ENCODE measurements around the gene TMEM247.

TMEM247 gene

DNA sequence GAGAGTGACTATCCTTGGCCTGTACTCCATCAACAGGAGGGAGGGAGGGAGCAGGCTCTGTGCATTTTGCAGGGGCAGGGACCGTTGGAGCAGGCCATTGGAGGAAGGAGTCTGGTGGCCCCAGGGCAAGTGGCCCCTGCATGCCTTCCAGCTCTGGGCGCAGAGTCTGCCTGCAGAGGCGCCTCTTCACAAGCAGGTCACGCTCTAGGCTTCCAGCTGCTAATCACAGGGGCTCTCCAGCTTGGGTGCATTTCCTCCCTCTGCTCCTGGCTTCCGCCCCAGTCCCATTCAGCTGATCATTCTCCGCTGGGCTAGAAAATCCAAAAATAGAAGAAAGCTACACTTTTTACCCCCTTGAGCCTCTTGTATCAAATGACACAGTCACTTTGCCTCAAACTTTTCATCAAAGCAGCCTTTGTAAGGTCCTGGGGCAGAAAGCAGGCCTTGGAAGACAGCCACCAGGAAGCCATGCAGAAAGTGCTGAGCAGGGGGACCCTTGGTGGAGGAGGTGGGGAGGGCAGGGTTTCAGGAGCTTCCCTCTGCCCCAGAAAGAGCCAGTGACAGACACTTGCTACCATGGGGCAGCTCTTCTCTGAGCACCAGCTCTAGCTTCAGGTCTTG, 11.3 kb downstream of the TMEM247 start:
- DNase-seq = no peak

DNA sequence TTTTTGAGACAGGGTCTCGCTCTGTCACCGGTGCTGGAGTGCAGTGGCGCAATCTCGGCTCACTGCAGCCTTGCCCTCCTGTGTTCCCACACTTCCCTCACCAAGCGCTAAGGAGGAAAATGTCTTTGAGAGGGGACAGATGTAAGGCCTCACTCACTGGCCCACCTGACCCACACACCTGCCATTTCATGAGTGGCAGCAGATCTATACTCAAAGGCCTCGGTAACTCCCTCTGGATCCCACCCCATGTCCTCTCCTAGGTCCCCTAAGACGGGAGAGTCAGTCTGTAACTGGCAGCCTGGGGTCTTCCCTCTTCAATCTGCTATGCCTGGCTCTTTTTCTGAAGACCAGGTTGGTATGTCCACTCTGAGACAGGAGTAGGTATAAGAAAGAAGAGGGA, 12.9 kb downstream of the TMEM247 start:
- no peak for DNase-seq

DNA sequence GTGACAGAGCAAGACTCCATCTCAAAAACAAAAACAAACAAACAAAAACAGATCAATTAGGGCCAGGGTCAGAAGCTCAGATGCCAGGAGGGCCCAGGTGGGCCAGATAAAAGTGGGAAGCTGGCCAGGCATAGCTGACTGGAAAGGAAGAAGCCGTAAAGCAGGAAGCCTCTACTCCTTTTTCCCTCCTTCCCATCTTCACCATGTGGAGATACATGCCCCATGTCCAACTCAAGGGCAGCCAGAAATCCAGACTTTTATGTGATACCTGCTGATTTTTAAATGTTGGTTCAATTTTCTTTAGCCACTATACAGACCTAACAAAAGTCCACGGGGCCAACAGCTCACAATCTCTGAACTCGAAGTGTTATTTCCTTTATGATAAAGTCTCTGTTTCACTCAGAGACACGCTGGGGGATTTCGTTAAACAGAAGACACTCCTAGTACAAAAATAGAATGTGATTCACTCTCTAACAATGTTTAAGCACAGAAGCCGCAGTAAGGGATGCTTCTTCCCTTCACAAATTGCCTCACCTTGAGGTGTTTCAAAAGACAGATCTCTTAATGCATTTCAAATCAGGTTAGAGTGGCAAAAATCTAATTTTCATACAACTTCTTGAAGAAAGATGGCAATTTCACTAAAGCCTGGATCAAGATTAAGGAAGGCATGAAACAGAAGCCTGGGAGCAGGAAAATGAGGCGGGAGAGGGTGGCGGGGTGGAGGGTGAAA, 14.0 kb downstream of the TMEM247 start:
- DNase-seq = no peak

GRCh38 chr2:46493971-46494250, 14.5 kb downstream of the TMEM247 start:
- DNase-seq = no peak

DNA sequence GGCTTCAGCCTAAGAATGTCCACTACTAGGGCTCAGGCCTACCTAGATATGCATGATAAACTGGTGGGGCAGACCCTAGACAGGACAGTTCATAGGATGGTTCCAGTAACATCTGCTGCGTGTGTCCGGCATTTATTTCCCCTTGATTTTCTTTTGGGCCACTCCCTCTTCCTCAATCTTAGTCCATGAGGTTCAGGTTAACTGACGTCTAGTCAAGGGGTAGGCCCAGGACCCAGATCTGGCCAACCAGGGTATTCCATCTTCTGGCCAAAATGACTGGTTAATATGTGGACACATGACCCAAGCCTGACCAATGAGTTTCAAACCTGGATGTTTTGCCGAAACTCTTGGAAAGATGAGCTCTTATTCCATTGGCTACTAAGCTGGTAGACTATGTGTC, 15.2 kb downstream of the TMEM247 start:
- DNase-seq = no peak

DNA sequence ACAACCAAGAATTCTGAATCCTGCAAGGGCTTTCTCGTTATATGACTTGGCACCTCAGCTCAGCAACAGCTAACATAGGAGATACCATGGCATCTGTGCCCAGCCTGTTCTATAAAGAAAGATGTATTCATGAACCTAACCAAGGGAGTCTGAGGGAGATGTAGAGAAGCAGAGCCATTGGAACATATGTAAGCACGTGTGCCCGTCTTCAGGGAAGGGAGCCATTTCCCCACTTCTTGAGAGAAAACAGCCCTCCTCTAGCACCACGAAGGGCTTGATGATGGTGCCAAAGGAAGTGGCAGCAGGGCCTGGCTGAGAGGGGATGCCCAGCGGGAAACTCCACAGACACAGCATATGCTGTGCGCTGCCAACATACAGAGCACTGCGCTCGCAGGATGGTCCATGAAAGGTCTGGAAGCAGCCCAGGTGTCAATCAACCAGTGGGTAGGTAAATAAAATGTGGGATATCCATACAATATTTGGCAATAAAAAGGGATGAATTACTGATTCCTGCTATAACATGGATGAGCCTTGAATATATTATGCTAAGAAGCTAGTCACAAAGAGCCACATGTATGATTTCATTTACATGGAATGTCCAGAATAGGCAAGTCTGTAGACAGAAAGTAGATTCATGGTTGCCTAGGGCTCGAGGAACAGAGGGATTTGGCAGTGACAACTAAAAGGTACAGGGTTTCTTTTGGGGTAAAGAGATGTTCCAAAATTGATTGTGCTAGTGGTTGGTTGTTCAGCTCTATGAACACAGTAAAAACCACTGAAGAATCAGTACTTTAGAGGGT, 16.1 kb downstream of the TMEM247 start:
- DNase-seq = no peak

DNA sequence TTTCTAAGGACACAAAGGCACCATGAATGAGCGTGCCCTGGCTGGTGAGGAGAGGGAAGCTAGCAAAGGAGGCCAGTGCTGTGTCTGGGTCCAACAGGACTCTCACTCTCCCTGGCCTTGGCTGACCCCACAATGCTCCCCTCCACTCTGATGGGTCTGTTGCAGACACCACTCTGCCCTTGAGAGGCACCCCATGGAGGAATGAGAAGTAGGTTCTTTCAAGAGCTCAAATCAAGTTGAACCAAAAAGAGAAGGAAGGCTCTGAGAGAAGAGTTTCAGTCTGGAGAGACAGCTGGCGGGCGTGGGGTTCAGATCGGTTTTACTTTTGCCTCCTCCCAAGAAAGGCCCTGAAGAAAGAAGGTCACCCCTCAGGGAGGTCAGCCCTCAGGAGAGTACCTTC, 18.4 kb downstream of the TMEM247 start:
- DNase-seq = no peak

- DNase-seq = no peak
These were observed 19.3 kb downstream of the TMEM247 start for GRCh38 chr2:46498681-46499080.

DNA sequence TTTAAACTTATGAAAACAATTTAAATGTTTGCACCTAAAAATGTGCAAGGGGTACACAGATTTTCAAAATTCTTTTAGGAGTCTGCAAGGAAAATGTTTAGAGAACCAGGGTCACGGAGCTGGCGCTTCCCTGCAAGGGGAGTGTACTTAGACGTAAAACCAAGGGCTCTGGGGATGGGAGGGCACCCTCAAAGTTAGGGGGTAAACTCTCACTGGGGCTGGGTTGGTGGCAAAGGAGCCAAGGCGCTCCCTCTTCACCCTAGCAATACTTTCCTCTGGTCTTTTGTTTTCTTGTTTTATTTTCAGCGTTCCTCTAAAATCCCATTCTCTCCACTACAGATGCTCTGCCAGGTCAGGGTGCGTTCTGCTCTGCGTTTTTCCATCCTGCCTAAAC, 20.0 kb downstream of the TMEM247 start:
- DNase-seq = no peak

DNA sequence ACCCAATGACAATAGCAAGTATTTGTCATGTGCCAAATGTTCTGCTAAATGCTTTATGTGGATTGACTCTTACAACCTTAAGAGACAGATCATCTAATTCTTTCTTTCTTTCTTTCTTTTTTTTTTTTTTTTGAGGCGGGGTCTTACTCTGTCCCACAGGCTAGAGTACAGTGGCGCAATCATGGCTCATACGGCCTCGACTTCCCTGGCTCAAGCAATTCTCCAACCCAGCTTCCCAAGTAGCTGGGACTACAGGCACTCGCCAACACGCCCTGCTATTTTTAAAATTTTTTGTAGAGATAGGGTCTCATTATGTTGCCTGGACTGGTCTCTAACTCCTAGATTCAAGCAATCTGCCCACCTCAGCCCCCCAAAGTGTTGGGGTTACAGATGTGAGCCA, 21.4 kb downstream of the TMEM247 start:
- DNase-seq = no peak

DNA sequence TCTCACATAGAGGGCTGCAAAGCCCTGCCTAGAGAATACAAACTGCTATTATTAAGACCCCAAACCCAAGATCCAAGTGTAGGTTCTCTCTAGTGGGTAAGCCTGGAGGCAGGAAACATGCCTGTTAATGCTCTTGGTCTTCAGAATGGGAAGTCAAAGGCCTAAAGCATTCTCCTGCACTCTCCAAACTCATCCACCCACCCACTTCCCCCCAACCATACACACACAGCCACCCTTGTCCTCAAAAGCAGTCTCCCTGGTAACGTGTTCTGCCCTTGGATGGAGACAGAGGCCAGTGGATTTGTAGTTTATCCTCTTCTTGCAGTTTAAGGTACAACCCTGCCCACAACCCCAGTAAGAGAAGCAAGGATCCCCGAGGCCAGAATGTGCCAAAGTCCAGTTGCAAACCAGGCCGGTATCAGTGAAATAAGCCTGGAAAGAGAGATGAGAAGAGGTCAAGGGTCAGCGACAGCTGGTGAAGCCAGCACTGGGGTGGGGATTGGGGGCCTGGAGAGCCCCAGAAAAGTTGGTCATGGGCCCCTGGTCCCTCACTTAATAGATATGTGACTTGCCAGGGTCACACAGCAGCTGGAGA, 23.0 kb downstream of the TMEM247 start:
- no peak for DNase-seq

- DNase-seq = no peak
These were observed 24.3 kb downstream of the TMEM247 start for GRCh38 chr2:46503686-46504085.

GRCh38 chr2:46504221-46504620, 24.9 kb downstream of the TMEM247 start:
- DNase-seq = no peak

DNA sequence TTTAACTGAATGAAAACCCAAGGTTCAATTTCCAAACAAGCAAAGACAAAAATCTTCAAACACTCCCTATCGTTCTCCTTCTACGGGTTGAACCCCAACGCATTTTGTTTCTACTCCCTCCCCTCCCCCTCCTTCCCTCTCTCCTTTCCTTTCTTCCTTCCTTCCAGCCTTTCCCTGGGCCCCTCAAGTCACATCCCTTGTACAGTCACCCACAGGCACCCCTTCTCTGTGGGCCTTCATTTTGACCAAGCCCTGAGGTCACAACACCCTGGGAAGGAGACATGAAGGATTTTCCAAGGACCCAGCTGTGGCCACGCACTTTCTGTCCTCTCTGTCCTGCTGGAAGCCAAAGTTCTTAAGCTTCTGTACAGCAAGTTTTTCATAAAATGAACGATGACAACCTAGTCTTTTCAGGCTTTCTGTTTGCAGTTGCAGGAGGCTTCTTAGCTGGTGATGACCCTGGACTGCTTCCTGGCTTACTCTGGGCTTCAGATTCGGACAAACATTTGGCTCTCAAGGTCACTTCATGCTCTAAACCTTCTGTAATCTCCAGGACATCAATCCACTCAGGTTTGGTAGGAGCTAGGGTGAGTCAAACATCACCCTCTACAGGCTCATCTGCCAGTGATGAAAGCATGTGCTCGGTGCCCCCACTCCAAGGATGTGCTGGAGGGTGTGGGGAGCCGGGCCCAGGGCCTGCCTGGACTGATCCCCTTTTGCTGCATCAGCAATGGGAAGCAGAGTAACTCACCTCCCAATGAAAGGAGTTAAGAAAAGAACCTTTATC, 25.5 kb downstream of the TMEM247 start:
- DNase-seq = no peak

GRCh38 chr2:46505472-46505783, 26.1 kb downstream of the TMEM247 start:
- DNase-seq = no peak

DNA sequence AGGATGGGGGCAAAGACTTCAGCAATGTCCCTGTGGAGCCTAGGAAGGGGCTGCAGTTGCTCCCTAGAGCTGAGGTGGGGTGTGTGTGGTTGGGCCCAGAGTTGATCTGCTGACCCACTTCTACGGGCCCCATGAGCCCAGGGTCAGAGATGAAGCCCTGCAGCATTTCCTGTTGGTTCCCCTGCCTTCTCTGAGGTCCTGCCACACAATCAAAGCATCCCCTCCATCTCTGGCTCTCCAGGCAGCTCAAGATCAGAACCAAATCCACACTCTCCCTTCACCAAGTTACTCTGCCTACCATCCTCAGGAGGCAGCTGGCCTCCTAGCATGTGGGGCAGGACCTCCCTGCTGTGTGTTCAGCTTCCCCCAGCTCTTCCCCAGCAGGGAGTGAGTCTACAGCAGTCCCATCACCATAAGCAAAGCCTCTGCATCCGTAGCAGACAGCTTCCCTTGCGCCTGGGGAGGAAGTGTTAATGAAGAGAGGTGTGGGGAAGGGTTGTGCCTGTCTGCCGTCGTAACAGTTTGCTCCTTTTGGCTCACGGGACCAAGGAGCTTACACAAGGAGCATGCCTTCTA, 26.9 kb downstream of the TMEM247 start:
- no peak for DNase-seq

- DNase-seq = no peak
These were observed 28.9 kb downstream of the TMEM247 start for GRCh38 chr2:46508312-46508711.

DNA sequence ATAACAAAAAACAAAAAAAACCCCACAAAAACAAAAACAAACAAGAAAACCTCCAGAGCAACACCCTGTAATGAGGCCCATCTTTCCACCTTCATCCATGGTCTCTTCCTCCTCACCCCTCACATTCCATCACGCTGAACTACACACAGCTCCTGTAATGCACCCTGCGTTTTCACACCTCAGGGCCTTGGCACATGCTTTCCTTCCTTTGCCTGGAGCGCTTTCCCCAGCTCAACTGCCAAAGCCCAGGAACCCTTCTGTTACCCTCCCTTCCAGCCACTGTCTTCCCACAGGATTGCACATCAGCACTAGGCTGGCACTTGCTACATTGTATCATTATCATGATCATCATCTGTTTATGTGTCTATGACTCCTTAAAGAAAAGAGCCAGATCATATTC, 29.4 kb downstream of the TMEM247 start:
- no peak for DNase-seq

- no peak for DNase-seq
These were observed 30.4 kb downstream of the TMEM247 start for GRCh38 chr2:46509804-46510203.

- DNase-seq = no peak
These were observed 31.3 kb downstream of the TMEM247 start for GRCh38 chr2:46510598-46511177.

- no peak for DNase-seq
These were observed 32.8 kb downstream of the TMEM247 start for GRCh38 chr2:46512185-46512584.

GRCh38 chr2:46514738-46515137, 35.4 kb downstream of the TMEM247 start:
- DNase-seq = no peak

GRCh38 chr2:46517485-46517884, 38.1 kb downstream of the TMEM247 start:
- no peak for DNase-seq

All from activated gamma-delta T cell treated with Interleukin-2 at 50 U/mL for 16 hours (primary cell).